Measurements from ENCODE around the gene PSMD14.

The PSMD14 gene

GRCh38 chr2:161418275-161418714 lies 110.1 kb downstream of the PSMD14 start:
- Mint-ChIP-seq H3K4me1 (peaks cover 49% of the 10 kb centered on the region), H3K27ac (no peak overlapping the region), H3K9me3 (peaks cover 5% of the 10 kb centered on the region), H3K36me3 (peaks cover 1% of the 10 kb centered on the region), H3K27me3 (peaks cover 80% of the 10 kb centered on the region), H3K4me3 (no peak overlapping the region)

- peak overlapping the region; percentile 73 for H3K27ac Mint-ChIP-seq
Measured at GRCh38 chr2:161418715-161419637, 110.8 kb downstream of the PSMD14 start.

GRCh38 chr2:161419638-161420190 lies 111.5 kb downstream of the PSMD14 start:
- H3K36me3 Mint-ChIP-seq: peaks cover 3% of the 10 kb centered on the region
- H3K4me3 Mint-ChIP-seq: peak overlapping the region; percentile 26
- peaks cover 52% of the 10 kb centered on the region for H3K4me1 Mint-ChIP-seq
- peaks cover 8% of the 10 kb centered on the region for H3K9me3 Mint-ChIP-seq
- H3K27ac Mint-ChIP-seq: peak overlapping the region; percentile 73
- H3K27me3 Mint-ChIP-seq: peaks cover 82% of the 10 kb centered on the region

More at GRCh38 chr2:161418715-161419637, 110.8 kb downstream of the PSMD14 start:
- Mint-ChIP-seq H3K4me3 (peak overlapping the region; percentile 42), H3K9me3 (peaks cover 5% of the 10 kb centered on the region), H3K36me3 (peaks cover 1% of the 10 kb centered on the region), H3K27me3 (peaks cover 76% of the 10 kb centered on the region), H3K4me1 (peaks cover 45% of the 10 kb centered on the region)

- Mint-ChIP-seq H3K36me3 (peaks cover 2% of the 10 kb centered on the region), H3K4me3 (no peak overlapping the region), H3K4me1 (peaks cover 48% of the 10 kb centered on the region), H3K9me3 (peaks cover 11% of the 10 kb centered on the region), H3K27me3 (peaks cover 84% of the 10 kb centered on the region), H3K27ac (peak overlapping the region; percentile 37)
Measured at GRCh38 chr2:161420406-161421074, 112.3 kb downstream of the PSMD14 start.

GRCh38 chr2:161421686-161422085 lies 113.5 kb downstream of the PSMD14 start:
- peaks cover 40% of the 10 kb centered on the region for H3K4me1 Mint-ChIP-seq
- H3K4me3 Mint-ChIP-seq: no peak overlapping the region
- peaks cover 3% of the 10 kb centered on the region for H3K36me3 Mint-ChIP-seq
- peaks cover 16% of the 10 kb centered on the region for H3K9me3 Mint-ChIP-seq
- peaks cover 82% of the 10 kb centered on the region for H3K27me3 Mint-ChIP-seq
- H3K27ac Mint-ChIP-seq: no peak overlapping the region

- Mint-ChIP-seq H3K27ac (no peak overlapping the region), H3K4me3 (peak overlapping the region; percentile 23), H3K27me3 (peaks cover 80% of the 10 kb centered on the region), H3K9me3 (peaks cover 16% of the 10 kb centered on the region), H3K4me1 (peaks cover 38% of the 10 kb centered on the region), H3K36me3 (peaks cover 9% of the 10 kb centered on the region)
Measured at GRCh38 chr2:161422816-161423403, 114.7 kb downstream of the PSMD14 start.

GRCh38 chr2:161423421-161424393 lies 115.5 kb downstream of the PSMD14 start:
- peaks cover 36% of the 10 kb centered on the region for H3K4me1 Mint-ChIP-seq
- H3K9me3 Mint-ChIP-seq: peaks cover 16% of the 10 kb centered on the region
- H3K27me3 Mint-ChIP-seq: peaks cover 77% of the 10 kb centered on the region
- peak overlapping the region; percentile 79 for H3K4me3 Mint-ChIP-seq
- H3K36me3 Mint-ChIP-seq: peaks cover 9% of the 10 kb centered on the region
- H3K27ac Mint-ChIP-seq: peak overlapping the region; percentile 90

GRCh38 chr2:161424394-161424769 lies 116.2 kb downstream of the PSMD14 start:
- Mint-ChIP-seq H3K36me3 (peaks cover 9% of the 10 kb centered on the region), H3K9me3 (peaks cover 16% of the 10 kb centered on the region), H3K27me3 (peaks cover 76% of the 10 kb centered on the region), H3K4me1 (peaks cover 30% of the 10 kb centered on the region), H3K4me3 (peak overlapping the region; percentile 79), H3K27ac (peak overlapping the region; percentile 90)

GRCh38 chr2:161424891-161425727 lies 116.9 kb downstream of the PSMD14 start:
- Mint-ChIP-seq H3K4me3 (peak overlapping the region; percentile 79), H3K27ac (peak overlapping the region; percentile 36)

GRCh38 chr2:161425728-161426454 lies 117.7 kb downstream of the PSMD14 start:
- peaks cover 9% of the 10 kb centered on the region for H3K36me3 Mint-ChIP-seq
- H3K27ac Mint-ChIP-seq: no peak overlapping the region
- no peak overlapping the region for H3K4me3 Mint-ChIP-seq
- peaks cover 73% of the 10 kb centered on the region for H3K27me3 Mint-ChIP-seq
- H3K4me1 Mint-ChIP-seq: peaks cover 28% of the 10 kb centered on the region
- peaks cover 16% of the 10 kb centered on the region for H3K9me3 Mint-ChIP-seq

More at GRCh38 chr2:161424891-161425727, 116.9 kb downstream of the PSMD14 start:
- H3K4me1 Mint-ChIP-seq: peaks cover 28% of the 10 kb centered on the region
- peaks cover 76% of the 10 kb centered on the region for H3K27me3 Mint-ChIP-seq
- H3K9me3 Mint-ChIP-seq: peaks cover 16% of the 10 kb centered on the region
- H3K36me3 Mint-ChIP-seq: peaks cover 9% of the 10 kb centered on the region

- H3K4me1 Mint-ChIP-seq: peaks cover 28% of the 10 kb centered on the region
- no peak overlapping the region for H3K4me3 Mint-ChIP-seq
- no peak overlapping the region for H3K27ac Mint-ChIP-seq
- peaks cover 70% of the 10 kb centered on the region for H3K27me3 Mint-ChIP-seq
- H3K9me3 Mint-ChIP-seq: peaks cover 16% of the 10 kb centered on the region
- peaks cover 9% of the 10 kb centered on the region for H3K36me3 Mint-ChIP-seq
Measured at GRCh38 chr2:161426455-161426921, 118.3 kb downstream of the PSMD14 start.

GRCh38 chr2:161426922-161427663 lies 118.9 kb downstream of the PSMD14 start:
- Mint-ChIP-seq H3K36me3 (peaks cover 9% of the 10 kb centered on the region), H3K27ac (peak overlapping the region; percentile 76), H3K4me1 (peaks cover 28% of the 10 kb centered on the region), H3K27me3 (peaks cover 69% of the 10 kb centered on the region), H3K4me3 (peak overlapping the region; percentile 61), H3K9me3 (peaks cover 16% of the 10 kb centered on the region)

Data from activated naive CD4-positive, alpha-beta T cell treated with anti-CD3 and anti-CD28 coated beads, Interleukin-2, amount 50 U/mL, for 24 hours (primary cell).